HEK293T (cell line): ENCODE results near the gene NUAK1.

Experiments
- ARNT ChIP-seq: fragments of 450-650 bp; IDR thresholded peaks from 2 replicates; pipeline ENCODE4 v1.6.1; 2017; ENCODE audit warnings: mild to moderate bottlenecking
- BHLHE40 ChIP-seq: fragments of 450-650 bp; IDR thresholded peaks from 2 replicates; pipeline ENCODE4 v1.6.1; 2016; ENCODE audit warnings: mild to moderate bottlenecking, moderate library complexity, borderline replicate concordance
- FOXA1 ChIP-seq: fragments of 450-650 bp; IDR thresholded peaks from 2 replicates; pipeline ENCODE4 v1.6.1; 2016; ENCODE audit warnings: mild to moderate bottlenecking
- FOXK2 ChIP-seq: fragments of 450-650 bp; IDR thresholded peaks from 2 replicates; pipeline ENCODE4 v1.6.1; 2016; ENCODE audit warnings: mild to moderate bottlenecking
- FOXM1 ChIP-seq: fragments of 450-650 bp; IDR thresholded peaks from 2 replicates; pipeline ENCODE4 v1.6.1; 2017; ENCODE audit warnings: mild to moderate bottlenecking, borderline replicate concordance
- HDGF ChIP-seq: fragments of 450-650 bp; IDR thresholded peaks from 2 replicates; pipeline ENCODE4 v1.6.1; 2017; ENCODE audit warnings: antibody characterized with exemption, borderline replicate concordance
- PKNOX1 ChIP-seq: fragments of 450-650 bp; IDR thresholded peaks from 2 replicates; pipeline ENCODE4 v1.6.1; 2016
- SP1 ChIP-seq: fragments of 450-650 bp; IDR thresholded peaks from 2 replicates; pipeline ENCODE4 v1.6.1; 2017
- SUZ12 ChIP-seq: fragments of 450-650 bp; IDR thresholded peaks from 2 replicates; pipeline ENCODE4 v1.6.1; 2016; ENCODE audit warnings: mild to moderate bottlenecking
- TARDBP ChIP-seq: fragments of 450-650 bp; IDR thresholded peaks from 2 replicates; pipeline ENCODE4 v1.6.1; 2016
- ZNF384 ChIP-seq: fragments of 450-650 bp; IDR thresholded peaks from 2 replicates; pipeline ENCODE4 v1.6.1; 2016

- no peak for TF ChIP-seq FOXM1
- no peak for TF ChIP-seq FOXA1
- no peak for TF ChIP-seq BHLHE40
- no peak for TF ChIP-seq SP1
- TF ChIP-seq PKNOX1 = no peak
- TF ChIP-seq TARDBP = no peak
- TF ChIP-seq ARNT = no peak
- TF ChIP-seq ZNF384 = no peak
- TF ChIP-seq FOXK2 = no peak
- TF ChIP-seq SUZ12 = no peak
- no peak for TF ChIP-seq HDGF
These were observed 16.8 kb downstream of the NUAK1 start for GRCh38 chr12:106122004-106122403.
